KOPT-K1 (cell line): ENCODE results near the gene KRTAP10-10.
"Not testable (repeated sequence)": the region's sequence is repeated elsewhere in the genome, so short reads cannot be mapped to it uniquely, and the experiment has no call there.

ENCODE experiments used
- H3K27ac ChIP-seq: fragments of 200-600 bp; sonication (generic); 2 replicates; pipeline ENCODE4 v1.5.1; 2016; ENCODE audit warnings: antibody characterized with exemption, mild to moderate bottlenecking, low read depth, low read length; ENCODE audit not compliant: poor library complexity, severe bottlenecking
- H3K36me3 ChIP-seq: fragments of 200-600 bp; sonication (generic); 2 replicates; pipeline ENCODE4 v1.5.1; 2017; ENCODE audit warnings: antibody characterized with exemption, mild to moderate bottlenecking, low read length, moderate library complexity; ENCODE audit not compliant: insufficient read depth
- H3K9me3 ChIP-seq: fragments of 200-600 bp; sonication (generic); 2 replicates; pipeline ENCODE4 v1.5.1; 2017; ENCODE audit warnings: antibody characterized with exemption, low read length, mild to moderate bottlenecking; ENCODE audit not compliant: insufficient read depth, poor library complexity, severe bottlenecking

KRTAP10-10 gene

DNA sequence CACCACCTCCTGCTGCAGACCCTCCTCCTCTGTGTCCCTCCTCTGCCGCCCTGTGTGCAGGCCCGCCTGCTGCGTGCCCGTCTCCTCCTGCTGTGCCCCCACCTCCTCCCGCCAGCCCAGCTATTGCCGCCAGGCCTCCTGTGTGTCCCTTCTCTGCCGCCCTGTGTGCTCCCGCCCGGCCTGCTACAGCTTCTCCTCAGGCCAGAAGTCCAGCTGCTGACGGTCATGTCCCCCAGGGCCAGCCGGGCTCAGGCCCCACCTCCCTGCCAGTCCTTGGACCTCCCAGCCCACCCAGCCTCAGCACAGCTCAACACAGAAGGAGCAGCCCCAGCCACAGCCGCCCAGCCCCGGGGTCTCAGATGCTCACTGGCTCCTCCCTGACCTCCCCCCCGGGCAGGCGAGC, 9.3 kb upstream of the KRTAP10-10 start:
- H3K36me3 ChIP-seq, H3K27ac ChIP-seq: not testable (repeated sequence)
- peaks cover 48% of the 10 kb centered on the region for H3K9me3 ChIP-seq

DNA sequence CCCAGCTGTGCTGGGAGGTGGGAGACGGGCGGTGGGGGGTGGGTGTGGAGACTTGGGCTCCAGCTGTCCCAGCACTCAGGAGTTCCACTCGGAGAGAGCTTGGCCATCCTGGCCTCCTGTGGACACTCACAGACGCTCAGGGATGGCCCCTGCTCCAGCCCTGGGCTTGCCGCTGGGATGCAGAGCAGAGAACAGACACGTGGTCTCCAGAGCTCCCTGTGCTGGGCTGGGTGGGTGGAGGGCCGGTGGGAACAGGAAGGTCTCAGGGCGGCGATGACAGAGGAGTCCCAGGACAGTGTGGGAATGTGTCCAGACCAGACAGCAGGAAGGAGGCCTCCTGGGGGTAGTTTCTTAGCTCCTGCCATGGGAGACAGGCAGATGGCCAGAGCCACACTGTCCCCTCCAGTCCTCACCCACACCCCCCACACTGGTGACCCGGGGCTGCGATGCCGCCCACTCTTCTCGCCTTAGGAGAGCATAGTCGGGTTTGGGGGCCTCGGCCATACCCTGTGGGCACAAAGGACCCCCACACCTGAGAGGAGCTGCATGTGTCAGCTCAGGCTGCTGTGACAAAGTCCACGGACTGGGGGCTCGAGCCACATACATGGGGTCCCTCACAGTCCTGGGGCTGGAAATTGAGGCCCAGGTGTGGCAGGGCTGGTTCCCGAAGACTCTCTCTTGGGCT, 8.3 kb upstream of the KRTAP10-10 start:
- no peak overlapping the region for H3K27ac ChIP-seq
- peaks cover 38% of the 10 kb centered on the region for H3K9me3 ChIP-seq
- H3K36me3 ChIP-seq = no peaks in the 10 kb centered on the region

DNA sequence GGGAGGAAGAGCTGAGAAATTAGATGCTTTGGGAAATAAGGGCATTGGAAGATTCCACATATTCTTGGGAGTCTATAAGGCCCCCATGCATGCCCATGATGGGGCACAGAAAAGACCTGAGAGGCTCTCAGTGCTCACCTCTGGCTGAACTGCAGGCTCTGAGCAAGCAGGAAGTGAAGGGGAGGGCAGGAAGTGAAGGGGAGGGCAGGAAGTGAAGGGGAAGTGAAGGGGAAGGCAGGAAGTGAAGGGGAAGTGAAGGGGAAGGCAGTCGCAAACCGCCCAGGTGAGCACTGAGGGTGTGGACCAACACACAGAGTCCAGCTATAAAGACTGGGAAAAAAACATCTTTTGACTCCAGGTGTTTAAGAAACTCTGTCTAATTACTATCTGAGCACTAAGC, 6.7 kb upstream of the KRTAP10-10 start:
- Histone ChIP-seq H3K9me3 (peaks cover 25% of the 10 kb centered on the region), H3K36me3 (no peaks in the 10 kb centered on the region), H3K27ac (no peak overlapping the region)

DNA sequence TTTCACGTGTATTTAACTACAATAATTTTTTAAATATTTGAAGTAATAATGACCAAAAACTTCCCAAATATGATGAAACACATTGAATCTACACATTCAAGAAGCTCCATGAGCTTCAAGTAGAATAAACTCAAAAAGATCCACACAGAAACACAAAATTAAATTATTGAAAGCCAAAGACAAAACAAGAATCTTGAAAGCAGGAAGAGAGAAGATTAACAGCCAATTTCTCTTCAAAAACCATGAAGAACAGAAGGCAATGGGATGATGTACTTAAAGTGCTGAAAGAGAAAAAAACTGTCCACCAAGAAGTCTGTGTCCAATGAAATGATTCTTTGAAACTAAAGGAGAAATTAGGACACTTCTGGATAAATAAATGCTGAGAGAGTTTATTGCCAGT, 5.1 kb upstream of the KRTAP10-10 start:
- H3K36me3 ChIP-seq = no peaks in the 10 kb centered on the region
- H3K9me3 ChIP-seq = peaks cover 25% of the 10 kb centered on the region
- H3K27ac ChIP-seq = no peak overlapping the region

DNA sequence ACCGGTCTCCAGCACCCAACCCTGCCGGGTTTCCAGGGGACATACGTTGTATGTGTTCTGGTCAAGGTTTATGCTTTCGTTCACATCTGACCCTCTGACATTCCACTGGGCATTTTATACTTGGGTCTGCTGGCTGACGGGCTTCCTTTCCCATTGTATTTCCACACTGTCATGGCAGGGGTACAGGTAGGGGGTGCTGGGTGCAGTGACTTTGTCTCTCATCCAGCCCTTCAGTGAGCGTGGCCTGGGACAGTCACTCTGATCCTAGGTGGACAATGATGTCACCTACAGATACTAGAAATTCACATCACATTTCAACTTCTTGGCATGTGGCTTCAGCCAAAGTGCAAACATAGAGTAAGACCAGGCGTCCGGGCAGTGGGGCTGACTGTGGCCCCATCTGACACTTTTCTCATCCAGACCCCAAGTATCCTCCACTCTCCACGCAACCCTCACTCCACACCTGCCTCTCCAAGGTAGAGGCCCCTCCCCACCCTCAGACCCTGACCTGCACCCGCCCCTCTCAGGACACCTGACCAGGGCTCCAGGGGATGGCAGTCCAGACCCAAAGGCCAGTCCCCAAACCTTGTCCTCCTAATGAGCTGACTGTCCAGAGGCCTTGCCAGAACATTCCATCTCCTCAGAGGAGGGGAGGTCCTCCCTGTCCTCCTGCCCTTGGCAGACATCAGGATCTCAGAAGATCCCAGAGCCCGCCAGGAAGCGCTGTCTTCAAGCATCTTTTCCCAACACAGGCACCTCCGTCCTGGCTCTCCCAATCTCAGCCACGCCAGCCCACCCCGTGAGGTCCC, 743 bp upstream of the KRTAP10-10 start:
- no peaks in the 10 kb centered on the region for H3K36me3 ChIP-seq
- no peak overlapping the region for H3K27ac ChIP-seq
- H3K9me3 ChIP-seq = peaks cover 21% of the 10 kb centered on the region

DNA sequence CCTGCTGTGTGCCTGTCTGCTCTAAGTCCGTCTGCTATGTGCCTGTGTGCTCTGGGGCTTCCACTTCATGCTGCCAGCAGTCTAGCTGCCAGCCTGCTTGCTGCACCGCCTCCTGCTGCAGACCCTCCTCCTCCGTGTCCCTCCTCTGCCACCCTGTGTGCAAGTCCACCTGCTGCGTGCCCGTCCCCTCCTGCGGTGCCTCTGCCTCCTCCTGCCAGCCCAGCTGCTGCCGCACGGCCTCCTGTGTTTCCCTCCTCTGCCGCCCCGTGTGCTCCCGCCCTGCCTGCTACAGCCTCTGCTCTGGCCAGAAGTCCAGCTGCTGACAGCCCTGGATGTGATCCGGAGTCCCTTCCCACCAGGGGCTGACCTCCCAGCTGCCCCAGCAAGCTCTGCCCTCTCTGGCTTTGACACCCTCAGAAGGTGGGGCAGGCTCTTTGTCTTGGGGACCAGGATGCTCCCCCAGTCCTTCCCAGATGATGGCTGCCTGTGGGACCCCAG, 744 bp downstream of the KRTAP10-10 start:
- peaks cover 13% of the 10 kb centered on the region for H3K9me3 ChIP-seq
- not testable (repeated sequence) for H3K27ac ChIP-seq, H3K36me3 ChIP-seq

DNA sequence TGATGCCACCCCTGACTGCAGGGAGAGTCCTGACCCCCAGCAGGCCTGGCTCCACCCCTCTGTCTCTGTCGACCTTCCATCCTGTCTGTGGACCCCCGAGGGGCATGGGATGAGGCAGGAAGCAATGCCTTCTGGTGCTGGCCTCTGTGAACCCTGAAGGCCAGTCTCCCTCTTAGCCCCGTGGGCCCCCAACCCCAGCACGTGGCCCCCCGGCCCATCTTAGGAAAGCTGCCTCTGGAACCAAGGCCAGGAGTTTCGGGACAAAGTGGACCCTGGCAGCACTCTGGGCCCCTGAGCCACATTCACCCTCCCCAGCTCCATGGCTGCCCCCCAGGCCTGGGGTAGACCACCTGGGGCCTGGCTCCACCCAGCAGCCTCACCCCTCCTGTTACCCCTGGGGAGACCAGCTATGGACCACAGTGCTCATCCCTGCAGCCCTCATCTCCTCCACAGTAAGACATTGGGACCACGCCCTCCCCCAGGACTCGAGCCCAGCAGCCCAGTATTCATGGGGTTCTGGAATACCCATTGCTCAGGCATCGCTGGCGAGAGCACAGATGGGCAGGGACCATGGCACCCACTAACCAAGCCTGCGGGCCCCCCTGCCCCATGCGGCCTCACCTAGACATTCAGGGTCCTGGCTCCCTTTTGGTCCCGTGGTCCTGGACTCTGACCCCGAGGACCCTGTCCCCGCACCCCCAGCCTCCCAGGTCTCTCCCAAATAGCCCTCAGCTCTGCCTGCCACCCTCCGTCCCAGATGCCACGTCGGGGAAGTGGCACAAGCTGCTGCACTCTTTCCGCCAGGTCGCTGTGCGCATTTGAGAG, 1.6 kb downstream of the KRTAP10-10 start:
- not testable (repeated sequence) for H3K27ac ChIP-seq, H3K36me3 ChIP-seq
- H3K9me3 ChIP-seq = peaks cover 22% of the 10 kb centered on the region

DNA sequence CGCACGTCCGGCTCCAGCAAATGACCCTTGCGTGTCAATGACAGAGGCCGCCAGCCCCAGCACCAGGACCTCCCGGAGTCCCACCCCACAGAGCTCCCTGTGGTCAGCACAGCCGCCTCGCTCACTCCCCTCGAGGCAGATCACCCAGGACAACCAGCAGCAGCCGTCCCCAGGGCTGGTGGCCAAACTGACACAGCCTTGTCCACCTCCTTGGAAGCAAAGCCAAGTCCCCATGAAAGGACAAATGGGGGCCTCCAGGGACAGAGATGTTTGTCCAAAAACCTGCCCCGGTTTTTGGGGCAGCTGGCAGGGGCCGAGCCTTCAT, 2.1 kb downstream of the KRTAP10-10 start:
- Histone ChIP-seq H3K36me3 (no peaks in the 10 kb centered on the region), H3K27ac (no peak overlapping the region), H3K9me3 (peaks cover 27% of the 10 kb centered on the region)

DNA sequence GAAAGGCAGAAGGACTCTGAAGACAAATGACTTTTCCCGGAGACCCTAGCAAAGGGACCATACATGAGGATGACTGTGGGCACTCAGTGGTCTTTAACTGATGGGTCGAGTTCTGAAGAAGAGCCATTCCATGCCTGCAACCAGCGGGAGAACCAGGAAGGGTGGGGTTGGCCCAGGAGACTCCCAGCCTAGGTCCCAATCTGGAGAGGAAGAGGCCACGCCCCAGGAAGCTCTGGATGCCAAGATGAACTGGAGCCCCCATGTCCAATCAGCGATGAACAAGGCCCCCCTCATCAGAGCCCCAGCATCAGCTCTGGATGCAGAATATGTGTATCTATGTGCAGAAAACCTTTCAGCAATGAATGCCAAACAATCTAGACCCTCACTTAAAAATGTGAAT, 3.6 kb downstream of the KRTAP10-10 start:
- Histone ChIP-seq H3K36me3 (no peaks in the 10 kb centered on the region), H3K9me3 (peaks cover 39% of the 10 kb centered on the region), H3K27ac (no peak overlapping the region)

DNA sequence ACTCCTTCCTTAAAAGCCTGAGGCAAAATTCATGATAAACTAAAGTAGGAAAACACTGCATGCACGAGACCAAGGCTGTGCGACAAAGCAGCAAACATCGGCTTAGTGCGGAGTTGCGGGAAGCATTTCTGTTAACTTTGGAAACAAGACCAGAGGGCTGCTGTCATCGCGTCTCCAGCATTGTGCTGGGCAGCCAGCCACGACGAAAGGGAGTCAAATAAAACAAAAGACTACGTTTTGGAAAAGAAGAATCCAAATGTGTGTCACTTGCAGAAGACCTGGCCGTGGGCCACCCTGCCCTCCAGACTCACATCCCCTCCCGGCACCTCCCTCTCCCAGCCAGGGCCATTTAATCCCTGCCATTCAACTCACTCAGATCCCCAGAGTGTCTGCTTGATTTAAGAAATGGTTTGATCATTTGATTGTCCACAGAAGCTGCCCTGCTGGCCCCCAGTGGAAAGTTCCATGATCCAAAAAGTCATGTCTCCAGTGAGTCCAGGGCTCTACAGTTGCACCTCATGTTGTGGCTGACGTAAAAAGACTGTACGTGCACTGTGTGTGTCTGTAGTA, 6.7 kb downstream of the KRTAP10-10 start:
- Histone ChIP-seq H3K9me3 (peaks cover 39% of the 10 kb centered on the region), H3K36me3 (no peaks in the 10 kb centered on the region), H3K27ac (no peak overlapping the region)

DNA sequence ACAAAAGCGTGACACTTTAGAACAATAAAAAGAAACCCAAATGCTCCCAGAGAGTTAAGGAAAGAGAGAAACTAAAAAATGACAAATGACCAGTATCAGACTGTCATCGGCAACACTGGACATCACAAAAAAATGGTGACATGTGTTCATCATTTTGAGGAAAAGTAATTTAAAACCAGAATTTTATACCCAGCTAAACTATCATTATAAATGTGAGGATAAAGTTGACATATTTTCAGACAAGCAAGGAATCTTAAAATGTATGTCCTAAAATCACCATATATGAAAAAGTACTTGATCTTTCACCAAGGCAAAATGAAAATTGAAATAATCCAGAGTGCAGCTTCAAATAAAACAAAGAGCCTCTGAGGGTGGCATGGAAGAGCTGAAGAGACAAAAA, 7.7 kb downstream of the KRTAP10-10 start:
- Histone ChIP-seq H3K36me3 (no peaks in the 10 kb centered on the region), H3K9me3 (peaks cover 39% of the 10 kb centered on the region), H3K27ac (no peak overlapping the region)

DNA sequence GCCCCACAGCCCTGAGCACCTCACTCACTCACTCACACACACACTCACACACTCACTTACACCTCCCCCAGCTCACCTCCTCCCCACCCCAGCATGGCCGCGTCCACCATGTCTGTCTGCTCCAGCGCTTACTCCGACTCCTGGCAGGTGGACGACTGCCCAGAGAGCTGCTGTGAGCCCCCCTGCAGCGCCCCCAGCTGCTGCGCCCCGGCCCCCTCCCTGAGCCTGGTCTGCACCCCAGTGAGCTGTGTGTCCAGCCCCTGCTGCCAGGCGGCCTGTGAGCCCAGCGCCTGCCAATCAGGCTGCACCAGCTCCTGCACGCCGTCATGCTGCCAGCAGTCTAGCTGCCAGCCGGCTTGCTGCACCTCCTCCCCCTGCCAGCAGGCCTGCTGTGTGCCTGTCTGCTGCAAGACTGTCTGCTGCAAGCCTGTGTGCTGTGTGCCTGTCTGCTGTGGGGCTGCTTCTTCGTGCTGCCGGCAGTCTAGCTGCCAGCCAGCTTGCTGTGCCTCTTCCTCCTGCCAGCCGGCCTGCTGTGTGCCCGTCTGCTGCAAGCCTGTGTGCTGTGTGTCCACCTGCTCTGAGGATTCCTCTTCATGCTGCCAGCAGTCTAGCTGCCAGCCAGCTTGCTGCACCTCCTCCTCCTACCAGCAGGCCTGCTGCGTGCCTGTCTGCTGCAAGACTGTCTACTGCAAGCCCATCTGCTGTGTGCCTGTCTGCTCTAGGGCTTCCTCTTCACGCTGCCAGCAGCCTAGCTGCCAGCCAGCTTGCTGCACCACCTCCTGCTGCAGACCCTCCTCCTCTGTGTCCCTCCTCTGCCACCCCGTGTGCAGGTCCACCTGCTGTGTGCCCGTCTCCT, 9.4 kb downstream of the KRTAP10-10 start, which contains the start of gene KRTAP10-11:
Gene KRTAP10-11, plus strand, starts transcription at position 49 of the 856 bp plus-strand sequence. Its CDS starts 45 bp downstream, at position 94.
- not testable (repeated sequence) for H3K27ac ChIP-seq, H3K36me3 ChIP-seq
- H3K9me3 ChIP-seq = peaks cover 37% of the 10 kb centered on the region

DNA sequence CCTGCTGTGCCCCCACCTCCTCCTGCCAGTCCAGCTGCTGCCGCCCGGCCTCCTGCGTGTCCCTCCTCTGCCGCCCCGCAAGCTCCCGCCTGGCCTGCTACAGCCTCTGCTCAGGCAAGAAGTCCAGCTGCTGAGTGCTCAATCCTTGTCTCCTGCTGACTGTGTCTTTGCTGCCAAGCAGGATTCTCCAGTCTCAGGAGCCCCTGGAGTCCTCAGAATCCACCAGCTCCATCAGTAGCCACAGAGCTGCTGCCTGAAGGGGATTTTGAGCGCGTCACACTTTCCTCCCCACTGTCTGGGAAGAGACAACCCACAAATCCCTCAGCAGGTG, 10.0 kb downstream of the KRTAP10-10 start:
- Histone ChIP-seq H3K36me3 (no peaks in the 10 kb centered on the region), H3K27ac (no peak overlapping the region), H3K9me3 (peaks cover 38% of the 10 kb centered on the region)

DNA sequence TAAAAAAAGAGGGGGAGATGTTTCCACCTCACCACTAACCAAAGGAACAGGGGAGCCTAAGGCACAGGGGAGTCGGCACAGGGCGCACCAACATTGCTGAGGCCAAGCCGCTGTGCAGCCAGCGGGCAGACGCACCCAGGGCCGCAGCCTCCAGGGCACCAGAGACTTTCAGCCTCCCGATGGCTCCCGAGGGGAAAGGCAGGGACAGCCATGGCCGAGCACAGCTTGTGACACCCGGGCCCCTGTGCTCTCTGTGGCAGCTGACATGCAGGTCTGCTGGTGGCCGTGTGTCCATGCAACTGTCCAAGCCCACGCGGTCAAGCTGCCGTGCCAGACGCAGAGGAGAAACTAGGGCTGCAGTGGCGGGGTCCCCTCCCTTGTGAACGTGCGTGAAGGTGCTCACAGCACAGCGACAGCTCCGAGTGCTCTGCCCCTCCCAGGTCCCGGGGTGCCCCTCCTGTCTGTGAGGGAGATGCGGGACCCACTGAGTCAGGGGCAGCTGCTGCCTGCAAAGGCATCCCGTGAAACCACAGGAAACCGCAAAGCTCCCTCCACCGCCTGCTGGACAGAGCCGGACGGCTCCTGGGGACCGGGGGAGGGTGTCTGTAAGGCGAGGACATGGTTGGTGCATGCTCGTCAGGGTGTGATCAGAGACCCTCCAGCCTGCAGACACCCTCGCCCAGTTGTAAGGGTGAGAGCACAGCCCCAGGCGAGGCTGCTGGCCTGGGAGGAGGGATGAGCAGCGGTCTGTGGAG, 11.6 kb downstream of the KRTAP10-10 start:
- Histone ChIP-seq H3K36me3 (no peaks in the 10 kb centered on the region), H3K27ac (no peak overlapping the region), H3K9me3 (peaks cover 39% of the 10 kb centered on the region)
